GM10266 (cell line): ENCODE results near the gene FOXP1.

ENCODE experiments used
- DNase-seq: peaks from one replicate; pipeline ENCODE4 v3.0.0; 2012; ENCODE audit errors: extremely low spot score
- CTCF ChIP-seq: IDR thresholded peaks from 2 replicates; pipeline ENCODE4 v1.5.1; 2012; ENCODE audit warnings: mild to moderate bottlenecking, low read depth; ENCODE audit not compliant: control insufficient read depth, insufficient read depth; ENCODE audit errors: missing control alignments

The FOXP1 gene

GRCh38 chr3:71253169-71253568 is 330.4 kb downstream of the FOXP1 start:
- TF ChIP-seq CTCF, result no peak
- no peak for DNase-seq

GRCh38 chr3:71252466-71252865 is 331.1 kb downstream of the FOXP1 start:
- no peak for TF ChIP-seq CTCF
- no peak for DNase-seq

- no peak for DNase-seq
- TF ChIP-seq CTCF, result no peak
Observed at GRCh38 chr3:71251156-71251775, 332.3 kb downstream of the FOXP1 start.

- no peak for TF ChIP-seq CTCF
- no peak for DNase-seq
Observed at GRCh38 chr3:71250026-71250425, 333.5 kb downstream of the FOXP1 start.

- DNase-seq, result no peak
Observed at GRCh38 chr3:71247958-71248335, 335.6 kb downstream of the FOXP1 start.

GRCh38 chr3:71247221-71247957 is 336.1 kb downstream of the FOXP1 start:
- no peak for DNase-seq
- TF ChIP-seq CTCF, result peak; percentile 16

More at GRCh38 chr3:71247958-71248335, 335.6 kb downstream of the FOXP1 start:
- no peak for TF ChIP-seq CTCF
